Activated naive CD4-positive, alpha-beta T cell treated with anti-CD3 and anti-CD28 coated beads for 36 hours (primary cell): ENCODE data around the gene PARD3B. TPM values are rescaled to one million over a fixed set of nuclear protein-coding genes. Genes with fewer than 3 reads are reported as not detected.

Experiments used
- CTCF ChIA-PET: fragments of 350-600 bp; sonication (Branson Sonifier 250); formaldehyde crosslinking; loops from one replicate; lab custom pipeline; 2021; ENCODE audit warnings: antibody characterized with exemption; lab: Charles Lee
- DNase-seq: peaks from one replicate; pipeline ENCODE4 v3.0.0-alpha.2; 2020
- H3K27ac Mint-ChIP-seq: one replicate; pipeline ENCODE4 v1.8.0; 2021; ENCODE audit warnings: mild to moderate bottlenecking, mixed read lengths
- H3K27me3 Mint-ChIP-seq: one replicate; pipeline ENCODE4 v1.8.0; 2021; ENCODE audit warnings: low read depth, mixed read lengths
- H3K36me3 Mint-ChIP-seq: one replicate; pipeline ENCODE4 v1.8.0; 2021; ENCODE audit warnings: low read depth, mixed read lengths
- H3K4me1 Mint-ChIP-seq: one replicate; pipeline ENCODE4 v1.8.0; 2021; ENCODE audit warnings: low read depth, mixed read lengths
- H3K4me3 Mint-ChIP-seq: one replicate; pipeline ENCODE4 v1.8.0; 2021; ENCODE audit warnings: mild to moderate bottlenecking, moderate library complexity, mixed read lengths
- H3K9me3 Mint-ChIP-seq: one replicate; pipeline ENCODE4 v1.8.0; 2021; ENCODE audit warnings: mixed read lengths
- intact Hi-C: fragments of 100-400 bp; cut with micrococcal nuclease; formaldehyde crosslinking; loops from one replicate; pipeline ENCODE4 v1.15.1; 2023
- total RNA-seq, 2 experiments: library from RNA; stranded (reverse); gene quantifications; one replicate each; pipeline ENCODE4 v1.2.3, GENCODE V29; 2021

Gene PARD3B
- total RNA-seq, 2 experiments from 2014 or later: 0.15 to 0.43 TPM

DNA sequence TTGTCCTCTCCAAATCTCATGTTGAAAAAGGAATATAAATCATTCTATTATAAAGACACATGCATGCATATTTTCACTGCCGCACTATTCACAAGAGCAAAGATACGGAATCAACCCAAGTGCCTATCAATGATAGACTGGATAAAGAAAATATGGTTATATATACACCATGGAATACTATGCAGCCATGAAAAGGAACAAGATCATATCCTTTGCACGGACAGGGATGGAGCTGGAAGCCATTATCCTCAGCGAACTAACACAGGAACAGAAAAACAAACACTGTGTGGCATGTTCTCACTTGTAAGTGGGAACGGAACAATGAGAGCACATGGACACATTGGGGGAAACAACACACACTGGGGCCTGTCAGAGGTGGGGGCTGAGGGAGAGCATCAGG lies 28.1 kb upstream of the PARD3B start:
- intact Hi-C loops: no loop called here
- H3K27me3 Mint-ChIP-seq: peaks cover 5% of the 10 kb centered on the region
- CTCF ChIA-PET: no interaction called here

DNA sequence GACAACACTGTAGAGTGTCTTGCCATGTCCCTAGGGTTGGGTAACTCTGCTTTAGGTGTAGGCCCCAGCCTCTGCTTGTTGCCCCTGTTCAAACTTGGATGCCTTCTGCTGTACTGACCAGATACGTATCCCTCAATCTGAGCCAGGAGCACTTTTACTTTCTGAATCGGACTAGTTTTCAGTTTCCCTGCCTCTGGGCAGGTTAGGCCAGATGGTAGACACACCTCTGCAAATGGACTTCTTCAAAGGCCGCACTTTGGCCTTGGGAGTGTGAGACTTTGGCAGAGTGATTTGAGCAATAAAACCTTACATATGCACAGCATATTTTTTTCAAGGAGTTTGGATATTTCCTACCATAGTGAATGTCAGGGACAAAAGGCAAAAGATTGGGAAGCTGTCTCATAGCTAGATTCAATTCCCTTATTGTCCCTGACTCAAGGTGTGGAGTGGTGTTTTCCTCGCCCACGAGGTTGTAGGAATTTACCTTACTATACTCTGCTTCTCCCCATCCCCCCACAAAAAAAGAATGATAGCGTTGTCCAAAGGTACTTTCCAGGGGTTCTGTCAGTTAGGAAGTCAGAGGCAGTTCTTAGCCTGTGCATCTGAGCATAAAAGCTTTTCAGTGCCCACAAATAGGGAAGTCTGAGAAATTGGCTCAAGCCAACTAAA lies 15.3 kb upstream of the PARD3B start:
- Mint-ChIP-seq H3K27me3 (peaks cover 4% of the 10 kb centered on the region), H3K27ac (no peak overlapping the region), H3K4me1 (no peaks in the 10 kb centered on the region), H3K36me3 (no peaks in the 10 kb centered on the region), H3K9me3 (no peaks in the 10 kb centered on the region), H3K4me3 (no peak overlapping the region)
- intact Hi-C loops: no loop called here
- CTCF ChIA-PET: no interaction called here
- DNase-seq: no peak

More for the DNA sequence above, 28.1 kb upstream of the PARD3B start:
- Mint-ChIP-seq H3K36me3 (no peaks in the 10 kb centered on the region), H3K4me3 (no peak overlapping the region), H3K27ac (no peak overlapping the region), H3K9me3 (no peaks in the 10 kb centered on the region), H3K4me1 (no peaks in the 10 kb centered on the region)
- DNase-seq: no peak

DNA sequence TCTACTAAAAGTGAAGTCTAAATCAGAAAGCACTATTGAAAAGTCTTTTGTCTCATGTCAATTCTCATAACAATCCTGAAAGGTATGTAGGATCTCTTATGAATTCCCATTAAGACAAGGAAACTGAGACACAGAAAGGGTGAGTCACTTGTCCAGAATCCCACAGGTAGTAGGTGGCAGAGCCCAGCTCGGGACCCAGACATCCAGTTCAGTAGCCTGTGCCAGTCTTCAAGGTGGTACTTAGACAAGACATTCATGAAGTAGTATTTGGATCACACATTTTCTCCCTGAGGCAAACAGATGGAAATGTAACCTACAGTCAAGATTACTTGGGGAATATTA lies 14.8 kb upstream of the PARD3B start:
- no peaks in the 10 kb centered on the region for H3K9me3 Mint-ChIP-seq
- CTCF ChIA-PET: no interaction called here
- H3K36me3 Mint-ChIP-seq: no peaks in the 10 kb centered on the region
- no peaks in the 10 kb centered on the region for H3K4me1 Mint-ChIP-seq
- no peak overlapping the region for H3K27ac Mint-ChIP-seq
- no peak overlapping the region for H3K4me3 Mint-ChIP-seq
- H3K27me3 Mint-ChIP-seq: peaks cover 4% of the 10 kb centered on the region
- no peak for DNase-seq
- intact Hi-C loops: no loop called here

DNA sequence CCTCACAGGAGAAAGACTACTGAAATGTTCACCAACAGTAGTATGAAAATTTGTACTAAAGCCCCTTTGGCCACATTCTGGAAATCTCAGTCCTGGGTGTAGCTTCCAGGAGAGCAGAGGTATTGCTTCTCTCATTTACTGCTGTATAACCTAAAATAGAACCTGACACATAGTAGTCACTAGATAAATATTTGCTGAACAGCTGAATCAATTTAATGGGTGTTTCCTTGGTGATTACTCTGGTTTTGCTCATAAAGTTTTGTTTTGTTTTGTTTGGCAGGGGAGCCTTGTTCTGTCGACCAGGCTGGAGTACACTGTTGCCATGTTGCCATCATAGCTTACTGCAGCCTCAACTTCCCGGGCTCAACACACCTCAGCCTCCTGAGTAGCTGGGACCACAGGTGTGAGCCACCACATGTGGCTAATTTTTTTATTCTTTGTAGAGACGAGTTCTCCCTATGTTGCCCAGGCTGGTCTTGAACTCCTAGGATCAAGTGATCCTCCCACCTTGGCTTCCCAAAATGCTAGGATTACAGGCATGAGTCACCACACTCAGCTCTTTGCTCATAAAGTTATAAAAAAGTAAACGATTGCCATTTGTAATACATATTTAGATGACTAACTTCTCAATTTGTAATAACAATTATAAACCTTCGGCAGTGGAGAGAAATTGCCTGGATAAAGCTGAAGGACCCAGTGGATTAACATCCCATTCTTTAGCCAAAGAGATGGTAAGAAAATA lies 11.5 kb upstream of the PARD3B start:
- H3K4me1 Mint-ChIP-seq: no peaks in the 10 kb centered on the region
- peaks cover 4% of the 10 kb centered on the region for H3K27me3 Mint-ChIP-seq
- no peaks in the 10 kb centered on the region for H3K9me3 Mint-ChIP-seq
- no peak for DNase-seq
- CTCF ChIA-PET: no interaction called here
- no peak overlapping the region for H3K27ac Mint-ChIP-seq
- intact Hi-C loops: no loop called here
- H3K36me3 Mint-ChIP-seq: no peaks in the 10 kb centered on the region
- no peak overlapping the region for H3K4me3 Mint-ChIP-seq

DNA sequence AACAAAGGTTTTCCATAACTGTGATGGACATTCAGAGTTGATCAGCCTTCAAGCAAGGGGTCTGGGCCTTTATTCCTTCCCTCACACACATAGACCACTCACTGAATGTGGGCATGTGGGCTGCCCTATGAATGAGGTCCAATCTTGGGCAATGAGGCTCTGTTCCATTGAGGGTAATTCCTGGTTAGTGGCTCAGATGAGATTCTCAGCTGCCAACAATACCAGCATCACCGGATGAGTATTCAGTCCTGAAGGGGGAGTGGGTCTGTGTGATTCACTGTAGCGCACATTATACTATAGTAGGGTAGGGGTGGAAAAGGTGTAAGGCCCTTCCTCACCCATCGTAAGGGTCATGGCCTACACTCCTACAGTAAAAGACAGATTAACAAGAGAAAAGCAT lies 9.9 kb upstream of the PARD3B start:
- H3K27me3 Mint-ChIP-seq: peaks cover 4% of the 10 kb centered on the region
- DNase-seq: no peak
- no peak overlapping the region for H3K27ac Mint-ChIP-seq
- H3K4me1 Mint-ChIP-seq: no peaks in the 10 kb centered on the region
- H3K9me3 Mint-ChIP-seq: no peaks in the 10 kb centered on the region
- H3K4me3 Mint-ChIP-seq: no peak overlapping the region
- CTCF ChIA-PET: no interaction called here
- no peaks in the 10 kb centered on the region for H3K36me3 Mint-ChIP-seq
- intact Hi-C loops: no loop called here

DNA sequence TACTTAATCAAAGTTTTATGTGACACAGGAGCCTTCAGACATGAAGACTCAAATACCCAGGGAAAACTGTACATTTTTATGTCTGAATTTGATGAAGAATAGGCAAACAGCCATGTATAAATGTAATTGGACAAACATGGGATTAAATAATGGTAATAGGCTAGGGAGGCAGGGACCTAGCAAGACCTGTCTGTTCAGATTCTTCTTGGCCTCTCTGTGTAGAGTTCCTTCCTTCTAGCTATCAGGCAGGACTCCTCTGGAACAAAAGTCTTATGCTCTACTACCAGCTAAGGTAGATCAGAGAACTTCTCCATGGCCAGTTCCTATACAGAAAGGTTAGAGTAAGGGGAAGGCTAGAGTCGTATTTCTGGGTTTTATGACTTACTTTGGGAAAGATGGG lies 9.5 kb upstream of the PARD3B start:
- Mint-ChIP-seq H3K27ac (no peak overlapping the region), H3K36me3 (no peaks in the 10 kb centered on the region), H3K4me3 (no peak overlapping the region), H3K9me3 (no peaks in the 10 kb centered on the region), H3K4me1 (no peaks in the 10 kb centered on the region), H3K27me3 (peaks cover 4% of the 10 kb centered on the region)
- no peak for DNase-seq
- intact Hi-C loops: no loop called here
- CTCF ChIA-PET: no interaction called here

DNA sequence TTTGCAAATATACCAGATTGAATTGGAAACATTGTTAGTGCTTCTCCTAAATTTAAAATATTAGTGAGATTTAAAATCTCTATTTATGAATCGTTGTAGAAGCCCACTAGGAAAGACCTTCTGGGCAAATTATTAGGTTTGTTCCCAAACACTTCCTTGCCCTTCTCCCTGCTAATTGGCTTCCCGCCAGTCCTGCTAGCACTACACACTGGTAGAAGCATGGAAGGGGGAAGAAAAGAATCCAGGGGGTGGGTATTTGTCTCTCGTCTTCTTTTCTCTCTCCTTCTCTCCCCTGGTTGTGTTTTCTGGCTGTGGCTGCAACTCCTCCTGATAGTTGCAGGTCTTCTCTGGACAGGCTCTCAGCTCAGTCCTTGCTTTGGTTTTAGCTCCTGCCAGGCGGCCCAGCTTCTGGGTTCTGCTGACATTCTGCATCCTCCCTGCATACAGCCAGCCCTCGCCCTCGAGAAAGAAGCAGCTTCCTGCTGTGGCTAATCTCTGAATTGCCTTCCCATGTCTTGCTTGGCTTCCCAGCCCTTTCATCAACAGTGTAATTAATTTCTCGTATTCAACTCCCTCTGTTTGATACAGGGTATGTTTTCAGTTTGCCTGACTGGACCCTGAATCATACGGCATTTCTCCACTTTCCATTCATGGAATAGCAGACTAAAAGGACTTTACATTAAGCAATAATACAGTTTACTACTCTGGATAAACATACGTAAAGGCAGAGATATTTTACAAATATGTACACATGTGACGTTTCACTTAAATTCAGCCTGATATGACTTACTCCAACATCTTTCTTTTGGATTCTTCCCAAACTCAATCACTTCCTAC lies 6.9 kb upstream of the PARD3B start:
- Mint-ChIP-seq H3K4me1 (no peaks in the 10 kb centered on the region), H3K27ac (no peak overlapping the region), H3K9me3 (no peaks in the 10 kb centered on the region), H3K27me3 (peaks cover 3% of the 10 kb centered on the region), H3K4me3 (no peak overlapping the region), H3K36me3 (no peaks in the 10 kb centered on the region)
- DNase-seq: no peak
- intact Hi-C loops: no loop called here
- CTCF ChIA-PET: no interaction called here

DNA sequence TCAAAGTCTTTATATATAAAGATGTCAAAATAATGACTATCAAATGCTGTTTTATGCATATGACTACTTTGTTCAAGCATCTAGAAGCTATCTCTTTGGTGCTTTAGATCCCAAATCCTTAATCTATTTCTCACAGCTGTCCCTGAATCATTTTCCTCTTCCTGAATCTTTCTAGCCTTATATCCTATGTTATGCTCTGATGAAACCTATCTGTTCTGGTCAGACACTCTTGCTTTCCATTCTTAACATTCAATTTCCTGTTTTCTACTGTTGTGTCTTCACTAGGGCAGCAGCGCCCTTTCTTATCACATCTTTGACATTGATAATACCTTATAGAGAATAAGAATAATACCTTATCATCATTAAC lies 6.3 kb upstream of the PARD3B start:
- H3K4me3 Mint-ChIP-seq: no peak overlapping the region
- no peak for DNase-seq
- no peaks in the 10 kb centered on the region for H3K36me3 Mint-ChIP-seq
- no peak overlapping the region for H3K27ac Mint-ChIP-seq
- no peaks in the 10 kb centered on the region for H3K4me1 Mint-ChIP-seq
- intact Hi-C loops: no loop called here
- H3K27me3 Mint-ChIP-seq: peaks cover 6% of the 10 kb centered on the region
- CTCF ChIA-PET: interaction anchor here (0.6 kb wide), 1 partner anchor 13 kb away, joined by 3 read pairs; no protein-coding TSS in a partner anchor
- H3K9me3 Mint-ChIP-seq: no peaks in the 10 kb centered on the region

DNA sequence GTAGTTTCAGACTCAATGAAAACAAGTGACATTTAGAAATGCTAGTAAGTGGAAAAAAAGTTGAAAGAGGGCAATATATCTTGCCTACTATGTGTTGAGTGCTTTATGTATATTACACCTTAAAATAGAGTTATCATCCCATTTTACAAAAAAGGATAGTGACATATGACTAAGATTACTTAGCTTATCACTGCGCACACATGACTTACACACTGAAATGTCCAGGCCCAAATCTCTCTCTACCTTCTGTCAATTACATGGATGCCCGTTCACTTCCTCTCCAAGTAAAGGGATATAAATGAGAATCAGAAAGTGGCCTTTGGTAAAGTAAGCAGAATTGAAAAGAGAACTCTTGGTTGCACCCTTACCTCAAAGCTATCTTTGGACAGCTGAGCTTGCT lies 3.6 kb upstream of the PARD3B start:
- CTCF ChIA-PET: interaction anchor here (1.2 kb wide), 1 partner anchor 32 kb away, joined by 3 read pairs; no protein-coding TSS in a partner anchor
- Mint-ChIP-seq H3K4me1 (peaks cover 12% of the 10 kb centered on the region), H3K36me3 (no peaks in the 10 kb centered on the region), H3K9me3 (no peaks in the 10 kb centered on the region), H3K27me3 (peaks cover 20% of the 10 kb centered on the region), H3K4me3 (no peak overlapping the region), H3K27ac (no peak overlapping the region)
- intact Hi-C loops: no loop called here
- DNase-seq: no peak

DNA sequence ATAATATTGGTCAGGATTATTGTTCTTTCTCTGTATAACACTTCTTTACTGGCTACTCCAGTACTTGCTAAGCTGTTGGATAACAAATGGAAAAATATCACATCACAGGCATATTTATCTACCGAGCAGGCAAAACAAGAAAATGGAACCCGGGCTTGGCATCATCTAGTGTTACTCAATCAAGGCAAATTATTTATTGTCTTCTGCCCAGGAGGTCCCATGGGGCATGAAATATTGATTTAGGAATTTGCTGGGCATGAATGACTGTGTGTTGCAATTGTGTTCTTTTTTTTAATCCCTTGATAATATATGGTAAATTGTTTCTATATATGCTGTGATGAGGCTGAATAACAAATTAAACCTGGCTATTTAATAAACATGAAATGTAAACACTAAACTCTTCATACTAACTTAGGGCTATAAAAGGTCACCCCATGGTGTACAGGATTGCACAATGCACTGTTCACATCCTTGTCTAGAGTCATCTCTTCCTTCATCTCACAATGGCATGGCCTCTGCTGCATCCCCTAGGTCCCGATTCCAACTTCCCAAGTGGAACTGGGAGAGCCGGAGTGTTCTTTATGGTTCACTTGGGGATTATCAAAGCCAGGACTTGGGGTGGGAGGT lies 2.2 kb upstream of the PARD3B start:
- Mint-ChIP-seq H3K9me3 (no peaks in the 10 kb centered on the region), H3K27me3 (peaks cover 20% of the 10 kb centered on the region), H3K36me3 (no peaks in the 10 kb centered on the region), H3K4me1 (peaks cover 12% of the 10 kb centered on the region), H3K27ac (no peak overlapping the region), H3K4me3 (no peak overlapping the region)
- CTCF ChIA-PET: no interaction called here
- no peak for DNase-seq
- intact Hi-C loops: no loop called here

DNA sequence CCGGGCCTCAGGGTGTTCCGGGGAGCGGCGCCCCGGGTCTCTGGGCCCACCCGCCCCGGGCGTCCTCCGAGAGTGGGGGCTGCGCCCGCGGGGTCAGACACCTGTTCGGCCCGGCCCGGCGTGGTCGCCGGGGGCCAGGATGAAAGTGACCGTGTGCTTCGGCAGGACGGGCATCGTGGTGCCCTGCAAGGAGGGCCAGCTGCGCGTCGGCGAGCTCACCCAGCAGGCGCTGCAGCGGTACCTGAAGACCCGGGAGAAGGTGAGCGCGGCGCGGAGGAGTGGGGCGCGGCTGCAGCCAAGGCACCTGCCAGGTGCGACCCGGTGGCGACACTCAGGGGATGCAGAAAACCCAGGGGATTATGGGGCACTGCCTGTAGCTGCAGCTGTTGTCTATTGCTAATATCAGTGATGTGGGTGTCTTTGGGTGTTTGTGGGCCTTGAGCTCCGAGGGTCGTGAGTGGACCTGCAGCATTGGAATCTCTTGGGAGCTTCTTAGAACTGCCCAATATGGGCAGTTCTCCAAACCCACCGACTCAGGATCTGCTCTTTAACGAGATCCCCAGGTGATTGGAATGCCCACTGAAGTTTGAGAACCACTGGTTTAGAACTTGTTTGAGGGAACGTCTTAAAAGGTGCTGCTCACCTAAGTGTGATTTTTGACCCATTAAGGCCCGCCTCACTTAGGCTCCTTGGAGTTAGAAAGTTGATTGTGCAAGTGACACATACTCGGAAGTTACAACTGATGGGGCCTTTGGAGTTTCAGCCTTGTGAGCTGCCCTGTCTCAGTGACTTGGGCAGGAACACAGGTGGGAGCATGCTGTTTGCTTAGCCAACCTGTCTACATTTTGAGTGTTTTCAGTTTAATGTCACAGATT lies 823 bp downstream of the PARD3B start:
- Mint-ChIP-seq H3K36me3 (no peaks in the 10 kb centered on the region), H3K4me1 (peaks cover 12% of the 10 kb centered on the region), H3K27me3 (peaks cover 20% of the 10 kb centered on the region), H3K27ac (no peak overlapping the region), H3K9me3 (no peaks in the 10 kb centered on the region), H3K4me3 (peak overlapping the region; percentile 63)
- CTCF ChIA-PET: interaction anchor here (0.5 to 0.6 kb wide), 2 partner anchors 23 to 444 kb away, joined by 3 to 5 read pairs; no protein-coding TSS in a partner anchor
- DNase-seq: no peak
- intact Hi-C loops: loop anchor here (5.0 kb wide), 1 partner anchor 399 kb away; no protein-coding TSS in a partner anchor
